GM04504 (cell line): Measurements from ENCODE around the gene NDNF.

Source experiments
- DNase-seq: peaks from one replicate; pipeline ENCODE4 v3.0.0-alpha.2; 2012; ENCODE audit warnings: low read depth

Gene NDNF

GRCh38 chr4:121072224-121073003 lies at the start of gene NDNF:
TSS of gene NDNF (minus strand) at chr4:121072535. CDS start at chr4:121045837, 26,698 bp downstream.
- DNase-seq, result no peak

- DNase-seq, result no peak
Measured at GRCh38 chr4:121119715-121120114, 47.4 kb upstream of the NDNF start.

- DNase-seq, result no peak
Measured at GRCh38 chr4:121118344-121118743, 46.0 kb upstream of the NDNF start.

GRCh38 chr4:121114756-121115155 lies 42.4 kb upstream of the NDNF start:
- no peak for DNase-seq

GRCh38 chr4:121112530-121112929 lies 40.2 kb upstream of the NDNF start:
- no peak for DNase-seq

- no peak for DNase-seq
Measured at GRCh38 chr4:121108557-121108956, 36.2 kb upstream of the NDNF start.

GRCh38 chr4:121107507-121107906 lies 35.2 kb upstream of the NDNF start:
- DNase-seq, result no peak

GRCh38 chr4:121100093-121100775 lies 27.9 kb upstream of the NDNF start:
- DNase-seq, result no peak

GRCh38 chr4:121098266-121098665 lies 25.9 kb upstream of the NDNF start:
- no peak for DNase-seq

- peak; percentile 18 for DNase-seq
Measured at GRCh38 chr4:121096629-121097028, 24.3 kb upstream of the NDNF start.

- DNase-seq, result no peak
Measured at GRCh38 chr4:121096191-121096590, 23.9 kb upstream of the NDNF start.

GRCh38 chr4:121094297-121094966 lies 22.1 kb upstream of the NDNF start:
- DNase-seq, result no peak

GRCh38 chr4:121093261-121093660 lies 20.9 kb upstream of the NDNF start:
- no peak for DNase-seq

GRCh38 chr4:121091941-121092340 lies 19.6 kb upstream of the NDNF start:
- DNase-seq, result no peak

- no peak for DNase-seq
Measured at GRCh38 chr4:121088867-121089266, 16.5 kb upstream of the NDNF start.

GRCh38 chr4:121079376-121079775 lies 7.0 kb upstream of the NDNF start:
- DNase-seq, result no peak

GRCh38 chr4:121077496-121077895 lies 5.2 kb upstream of the NDNF start:
- no peak for DNase-seq

- no peak for DNase-seq
Measured at GRCh38 chr4:121076416-121076815, 4.1 kb upstream of the NDNF start.

GRCh38 chr4:121073672-121074381 lies 1.5 kb upstream of the NDNF start:
- no peak for DNase-seq

- DNase-seq, result no peak
Measured at GRCh38 chr4:121073004-121073435, 685 bp upstream of the NDNF start.

GRCh38 chr4:121071640-121072223 lies 603 bp downstream of the NDNF start:
- DNase-seq, result no peak
